ENCODE measurements around the gene MOB2. TPM values are rescaled to one million over a fixed set of nuclear protein-coding genes. Genes with fewer than 3 reads are reported as not detected.

The MOB2 gene
- total and polyA plus RNA-seq, 2 donors (not counting 1 experiment from before 2014, with no cell fraction given) = 13.1 to 30.1 TPM

DNA sequence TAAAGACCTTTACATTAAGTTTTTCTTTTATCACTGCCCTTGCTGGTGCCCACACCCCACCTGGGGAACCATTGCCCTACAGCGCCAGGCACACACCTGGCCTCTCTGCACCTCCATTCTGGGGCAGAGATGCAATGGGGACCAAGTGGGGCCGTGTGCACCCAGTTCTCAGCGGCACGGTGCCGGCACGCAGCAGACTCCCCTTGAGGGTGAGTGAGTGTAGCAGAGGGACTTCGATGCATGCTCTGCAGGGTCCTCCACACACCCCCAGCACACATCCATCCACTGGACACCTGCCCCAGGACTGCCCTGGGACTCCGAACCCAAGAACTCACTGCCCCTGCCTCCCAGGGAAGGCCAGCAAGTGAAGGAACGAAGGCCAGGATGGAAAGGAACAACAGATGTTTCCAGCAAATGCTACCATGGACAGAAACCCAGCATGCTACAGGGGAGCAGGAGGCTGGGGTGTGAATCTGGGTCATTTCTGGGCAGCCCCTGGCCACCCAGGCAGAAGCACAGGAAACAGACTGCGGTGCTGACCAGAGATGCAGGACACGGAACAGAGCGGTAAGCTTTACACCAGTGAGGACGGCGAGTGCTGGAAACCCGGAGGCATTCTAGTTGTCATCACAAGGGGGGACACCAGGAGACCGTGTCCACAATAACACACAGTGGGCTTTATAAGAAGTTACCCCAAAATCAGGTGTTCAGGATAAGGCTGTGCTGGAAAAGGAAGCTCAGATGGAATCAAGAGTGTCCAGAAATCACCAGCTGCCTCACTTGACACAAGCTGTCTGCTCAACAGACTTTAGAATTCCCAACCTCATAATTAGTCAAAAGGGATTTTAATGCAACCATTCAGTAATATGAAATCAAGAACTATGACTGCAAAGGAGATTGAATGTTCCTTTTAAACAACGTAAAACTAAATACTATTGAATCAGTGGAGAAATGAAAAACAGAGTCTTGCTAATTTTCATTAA is 32.7 kb upstream of the MOB2 start:
- no peak for TF ChIP-seq EZH2 (IDR thresholded peaks at IDR 0.05; ENCODE audit: low read length, missing control alignments)
- TF ChIP-seq, protein P1, sequence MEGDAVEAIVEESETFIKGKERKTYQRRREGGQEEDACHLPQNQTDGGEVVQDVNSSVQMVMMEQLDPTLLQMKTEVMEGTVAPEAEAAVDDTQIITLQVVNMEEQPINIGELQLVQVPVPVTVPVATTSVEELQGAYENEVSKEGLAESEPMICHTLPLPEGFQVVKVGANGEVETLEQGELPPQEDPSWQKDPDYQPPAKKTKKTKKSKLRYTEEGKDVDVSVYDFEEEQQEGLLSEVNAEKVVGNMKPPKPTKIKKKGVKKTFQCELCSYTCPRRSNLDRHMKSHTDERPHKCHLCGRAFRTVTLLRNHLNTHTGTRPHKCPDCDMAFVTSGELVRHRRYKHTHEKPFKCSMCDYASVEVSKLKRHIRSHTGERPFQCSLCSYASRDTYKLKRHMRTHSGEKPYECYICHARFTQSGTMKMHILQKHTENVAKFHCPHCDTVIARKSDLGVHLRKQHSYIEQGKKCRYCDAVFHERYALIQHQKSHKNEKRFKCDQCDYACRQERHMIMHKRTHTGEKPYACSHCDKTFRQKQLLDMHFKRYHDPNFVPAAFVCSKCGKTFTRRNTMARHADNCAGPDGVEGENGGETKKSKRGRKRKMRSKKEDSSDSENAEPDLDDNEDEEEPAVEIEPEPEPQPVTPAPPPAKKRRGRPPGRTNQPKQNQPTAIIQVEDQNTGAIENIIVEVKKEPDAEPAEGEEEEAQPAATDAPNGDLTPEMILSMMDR (conservative IDR thresholded peaks at IDR 0.05 in 1 of 2, IDR thresholded peaks at IDR 0.05 in 1 of 2; ENCODE audit: low read depth in 1 of 2, low read length in 2 of 2) = no peak
- DNase-seq (ENCODE audit: low read depth in 2 of 2) = no peak
- no peak overlapping the region for H3K9ac ChIP-seq (ENCODE audit: insufficient read depth, low read length)
- H3K4me1 ChIP-seq (ENCODE audit: control insufficient read depth, extremely low read depth, insufficient read depth, low read length) = no peaks in the 10 kb centered on the region
- H3K79me2 ChIP-seq (ENCODE audit: control insufficient read depth, insufficient read depth, low read length) = peaks cover 9% of the 10 kb centered on the region
- H4K20me1 ChIP-seq (ENCODE audit: control insufficient read depth, extremely low read depth, insufficient read depth, low read length) = no peaks in the 10 kb centered on the region
- no peak overlapping the region for H2AFZ ChIP-seq (ENCODE audit: low read length)
- H3K36me3 ChIP-seq (ENCODE audit: control insufficient read depth, insufficient read depth, low read length) = no peaks in the 10 kb centered on the region
- H3K27me3 ChIP-seq (ENCODE audit: control insufficient read depth, insufficient read depth, low read length) = no peaks in the 10 kb centered on the region
- no peaks in the 10 kb centered on the region for H3K9me3 ChIP-seq (ENCODE audit: control insufficient read depth, insufficient read depth, low read depth, low read length)
- H3K4me2 ChIP-seq (ENCODE audit: extremely low read depth, insufficient read depth, low read length) = no peak overlapping the region
- H3K27ac ChIP-seq (ENCODE audit: insufficient read depth, low read length) = no peak overlapping the region
- H3K4me3 ChIP-seq (replicated peaks in 1 of 4; ENCODE audit: control extremely low read depth in 1 of 4, insufficient read depth in 1 of 4, low read depth in 3 of 4, low read length in 4 of 4) = no peak overlapping the region

DNA sequence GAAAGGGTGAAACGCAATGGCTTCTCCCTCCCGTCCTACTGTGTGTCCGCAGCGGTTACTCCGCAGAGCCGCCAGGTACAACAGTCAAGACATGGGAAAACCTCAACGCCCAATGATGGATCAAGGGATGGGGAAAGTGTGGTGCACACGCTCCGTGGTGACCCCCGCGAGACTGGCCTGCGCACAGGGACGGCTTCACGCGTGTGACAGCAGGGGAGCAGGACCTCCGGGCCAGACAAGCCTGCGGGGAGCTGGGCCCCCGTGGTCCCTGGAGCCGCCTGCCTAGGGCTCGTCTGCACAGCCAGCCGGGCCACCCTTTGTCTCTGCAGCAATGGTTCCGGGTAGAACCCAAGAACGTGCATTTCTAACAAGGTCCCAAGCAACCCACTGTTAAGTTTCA is 31.7 kb upstream of the MOB2 start:
- no peak overlapping the region for H3K4me2 ChIP-seq (ENCODE audit: extremely low read depth, insufficient read depth, low read length)
- H3K9me3 ChIP-seq (ENCODE audit: control insufficient read depth, insufficient read depth, low read depth, low read length) = no peaks in the 10 kb centered on the region
- H3K4me1 ChIP-seq (ENCODE audit: control insufficient read depth, extremely low read depth, insufficient read depth, low read length) = no peaks in the 10 kb centered on the region
- DNase-seq (ENCODE audit: low read depth in 2 of 2) = no peak
- H3K27ac ChIP-seq (ENCODE audit: insufficient read depth, low read length) = no peak overlapping the region
- no peak for TF ChIP-seq EZH2 (IDR thresholded peaks at IDR 0.05; ENCODE audit: low read length, missing control alignments)
- TF ChIP-seq, protein P1 (conservative IDR thresholded peaks at IDR 0.05 in 1 of 2, IDR thresholded peaks at IDR 0.05 in 1 of 2; ENCODE audit: low read depth in 1 of 2, low read length in 2 of 2) = no peak
- peaks cover 9% of the 10 kb centered on the region for H3K79me2 ChIP-seq (ENCODE audit: control insufficient read depth, insufficient read depth, low read length)
- no peaks in the 10 kb centered on the region for H4K20me1 ChIP-seq (ENCODE audit: control insufficient read depth, extremely low read depth, insufficient read depth, low read length)
- H3K36me3 ChIP-seq (ENCODE audit: control insufficient read depth, insufficient read depth, low read length) = no peaks in the 10 kb centered on the region
- no peaks in the 10 kb centered on the region for H3K27me3 ChIP-seq (ENCODE audit: control insufficient read depth, insufficient read depth, low read length)
- H2AFZ ChIP-seq (ENCODE audit: low read length) = no peak overlapping the region
- H3K9ac ChIP-seq (ENCODE audit: insufficient read depth, low read length) = no peak overlapping the region
- H3K4me3 ChIP-seq (replicated peaks in 1 of 4; ENCODE audit: control extremely low read depth in 1 of 4, insufficient read depth in 1 of 4, low read depth in 3 of 4, low read length in 4 of 4) = no peak overlapping the region

DNA sequence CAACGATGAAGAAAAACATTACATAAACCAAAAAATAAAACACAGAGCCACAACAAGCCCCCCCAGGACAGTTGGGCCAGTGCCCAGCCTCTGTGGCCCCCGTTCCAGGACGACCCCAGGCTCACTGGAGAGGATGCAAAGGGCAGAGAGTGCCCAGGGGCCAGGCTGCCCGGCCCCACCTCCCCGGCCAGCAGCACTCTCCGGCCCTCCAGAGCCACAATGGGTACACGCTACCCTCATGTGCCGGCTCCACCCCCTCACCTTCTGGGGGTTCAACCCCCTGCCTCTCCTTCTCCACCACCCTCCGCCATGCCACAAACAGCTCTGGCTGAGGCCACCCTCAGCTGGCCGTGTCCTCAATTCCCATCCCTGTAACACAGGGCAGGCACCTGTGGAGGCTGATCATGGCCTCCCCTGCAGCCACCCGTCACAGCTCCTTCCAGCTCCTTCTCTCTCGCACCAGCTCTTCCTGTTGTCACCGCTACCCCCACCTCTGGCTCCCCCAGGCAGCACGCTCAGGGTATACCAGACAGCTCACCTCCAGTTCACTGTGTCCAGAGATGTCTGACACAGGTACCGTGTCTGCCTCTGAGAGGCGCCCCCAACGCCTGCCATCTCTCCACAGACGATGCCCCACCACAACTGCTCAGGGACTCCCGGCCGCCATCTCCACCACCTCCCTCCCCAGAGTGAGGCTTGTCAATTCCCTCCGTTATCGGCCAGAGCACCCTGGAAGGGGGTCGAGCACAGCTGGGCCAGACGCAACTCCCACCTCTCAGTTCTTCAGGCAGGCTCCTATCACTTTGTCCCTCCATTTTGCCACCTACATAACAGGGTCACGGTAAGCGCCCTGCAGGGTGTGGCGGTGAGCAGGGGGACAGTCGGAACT is 30.8 kb upstream of the MOB2 start:
- DNase-seq (ENCODE audit: low read depth in 2 of 2) = no peak
- H4K20me1 ChIP-seq (ENCODE audit: control insufficient read depth, extremely low read depth, insufficient read depth, low read length) = no peaks in the 10 kb centered on the region
- H3K79me2 ChIP-seq (ENCODE audit: control insufficient read depth, insufficient read depth, low read length) = peaks cover 9% of the 10 kb centered on the region

More for the DNA sequence above, 30.8 kb upstream of the MOB2 start:
- Histone ChIP-seq H3K9ac (ENCODE audit: insufficient read depth, low read length) (no peak overlapping the region), H3K36me3 (ENCODE audit: control insufficient read depth, insufficient read depth, low read length) (no peaks in the 10 kb centered on the region), H2AFZ (ENCODE audit: low read length) (no peak overlapping the region), H3K4me3 (replicated peaks in 1 of 4; ENCODE audit: control extremely low read depth in 1 of 4, insufficient read depth in 1 of 4, low read depth in 3 of 4, low read length in 4 of 4) (no peak overlapping the region), H3K9me3 (ENCODE audit: control insufficient read depth, insufficient read depth, low read depth, low read length) (no peaks in the 10 kb centered on the region), H3K27me3 (ENCODE audit: control insufficient read depth, insufficient read depth, low read length) (no peaks in the 10 kb centered on the region), H3K4me2 (ENCODE audit: extremely low read depth, insufficient read depth, low read length) (no peak overlapping the region), H3K27ac (ENCODE audit: insufficient read depth, low read length) (no peak overlapping the region), H3K4me1 (ENCODE audit: control insufficient read depth, extremely low read depth, insufficient read depth, low read length) (no peaks in the 10 kb centered on the region)
- no peak for TF ChIP-seq EZH2 (IDR thresholded peaks at IDR 0.05; ENCODE audit: low read length, missing control alignments)
- TF ChIP-seq, protein P1 (conservative IDR thresholded peaks at IDR 0.05 in 1 of 2, IDR thresholded peaks at IDR 0.05 in 1 of 2; ENCODE audit: low read depth in 1 of 2, low read length in 2 of 2) = no peak
